Keratinocyte (primary cell): Measurements from ENCODE around the gene ZNF594. TPM values are rescaled to one million over a fixed set of nuclear protein-coding genes. Genes with fewer than 3 reads are reported as not detected.

Experiments
- DNase-seq: peaks from one replicate; pipeline ENCODE4 v3.0.0-alpha.2; 2011; ENCODE audit warnings: low read depth, missing footprints, low spot score
- FAIRE-seq: peaks from 2 replicates; lab custom pipeline; 2011; peaks lifted over from hg19 to GRCh38; lab: Jason Lieb, UNC
- H2AFZ ChIP-seq: 2 replicates; pipeline ENCODE4 v1.6.0; 2012; ENCODE audit warnings: low read length, control low read depth, inconsistent platforms; ENCODE audit not compliant: control insufficient read depth
- H3K27ac ChIP-seq: 2 replicates; pipeline ENCODE4 v1.5.1; 2011; ENCODE audit warnings: low read length; ENCODE audit not compliant: control insufficient read depth, insufficient read depth
- H3K27me3 ChIP-seq: 3 replicates; pipeline ENCODE4 v1.6.0; 2011; ENCODE audit warnings: low read length; ENCODE audit not compliant: control insufficient read depth, insufficient read depth; ENCODE audit errors: extremely low read depth
- H3K36me3 ChIP-seq, 2 experiments: 2 replicates in 1 of 2; 3 replicates in 1 of 2; pipeline ENCODE4 v1.5.1; 2011; ENCODE audit warnings: low read length in 2 of 2, mild to moderate bottlenecking in 1 of 2; ENCODE audit not compliant: control insufficient read depth in 2 of 2, insufficient read depth in 2 of 2; ENCODE audit errors: extremely low read depth in 1 of 2
- H3K4me1 ChIP-seq: 3 replicates; pipeline ENCODE4 v1.5.1; 2011; ENCODE audit warnings: low read length; ENCODE audit not compliant: control insufficient read depth, insufficient read depth; ENCODE audit errors: extremely low read depth
- H3K4me2 ChIP-seq: 3 replicates; pipeline ENCODE4 v1.6.0; 2011; ENCODE audit warnings: low read depth, low read length; ENCODE audit not compliant: control insufficient read depth, insufficient read depth; ENCODE audit errors: extremely low read depth
- H3K4me3 ChIP-seq, 3 experiments: fragments of 200-600 bp in 1 of 3; sonication (generic) in 1 of 3; 2 replicates in 2 of 3; 3 replicates in 1 of 3; pipeline ENCODE4 v1.5.1; 2011 to 2016; ENCODE audit warnings: low read length in 3 of 3, mild to moderate bottlenecking in 3 of 3, control low read depth in 2 of 3, inconsistent platforms in 1 of 3, low read depth in 1 of 3, mixed read lengths in 1 of 3, mixed run types in 1 of 3, moderate library complexity in 1 of 3; ENCODE audit not compliant: control insufficient read depth in 2 of 3, insufficient read depth in 2 of 3; ENCODE audit errors: extremely low read depth in 1 of 3
- H3K79me2 ChIP-seq: 2 replicates; pipeline ENCODE4 v1.6.0; 2012; ENCODE audit warnings: low read length; ENCODE audit not compliant: control insufficient read depth, insufficient read depth
- H3K9ac ChIP-seq: 3 replicates; pipeline ENCODE4 v1.6.0; 2011; ENCODE audit warnings: low read length; ENCODE audit not compliant: control insufficient read depth, insufficient read depth; ENCODE audit errors: extremely low read depth
- H3K9me1 ChIP-seq: 3 replicates; pipeline ENCODE4 v1.6.0; 2011; ENCODE audit warnings: low read length; ENCODE audit not compliant: control insufficient read depth, insufficient read depth; ENCODE audit errors: extremely low read depth
- H3K9me3 ChIP-seq: 2 replicates; pipeline ENCODE4 v1.5.1; 2012; ENCODE audit warnings: low read depth, low read length; ENCODE audit not compliant: control insufficient read depth
- H4K20me1 ChIP-seq: 3 replicates; pipeline ENCODE4 v1.6.0; 2011; ENCODE audit warnings: low read length; ENCODE audit not compliant: control insufficient read depth, insufficient read depth; ENCODE audit errors: extremely low read depth
- CTCF ChIP-seq, 3 experiments: IDR thresholded peaks in 1 of 3; conservative IDR thresholded peaks in 1 of 3; optimal IDR thresholded peaks in 1 of 3; 2 replicates in 2 of 3; 3 replicates in 1 of 3; pipeline versions ENCODE3 to v1.5.1; 2011; ENCODE audit warnings: low read length in 3 of 3, mild to moderate bottlenecking in 3 of 3, moderate library complexity in 2 of 3, control low read depth in 1 of 3, inconsistent platforms in 1 of 3; ENCODE audit not compliant: insufficient read depth in 2 of 3; ENCODE audit errors: extremely low read depth in 1 of 3
- EZH2 ChIP-seq: IDR thresholded peaks from one replicate; pipeline ENCODE4 v1.6.1; 2012; ENCODE audit warnings: inconsistent platforms, mild to moderate bottlenecking, low read length, moderate library complexity
- dilution Hi-C: fragments of 300-500 bp; cut with MboI; formaldehyde crosslinking; loops from one replicate; pipeline ENCODE4 v1.7.0; 2020; ENCODE audit warnings: low sequenced_read_pairs; ENCODE audit not compliant: extremely low pct_ligation_motif_present
- polyA plus RNA-seq, 5 experiments: library from polyadenylated mRNA; depleted of rRNA in 3 of 5; stranded (reverse) in 3 of 5; stranded (forward) in 1 of 5; unstranded in 1 of 5; fragments of >200 nt; gene quantifications; 1 replicate in 1 of 5; 2 replicates in 3 of 5; 3 replicates in 1 of 5; pipeline versions ENCODE4 v1.2.1 to v1.2.3, GENCODE V29; 2011 to 2012; ENCODE audit warnings: missing spikeins in 2 of 5, low read depth in 1 of 5, low replicate concordance in 1 of 5

Gene ZNF594
- polyA plus RNA-seq, 1 donor (not counting 4 experiments of a cell fraction or from before 2014, with no cell fraction given): 2.1 TPM

DNA sequence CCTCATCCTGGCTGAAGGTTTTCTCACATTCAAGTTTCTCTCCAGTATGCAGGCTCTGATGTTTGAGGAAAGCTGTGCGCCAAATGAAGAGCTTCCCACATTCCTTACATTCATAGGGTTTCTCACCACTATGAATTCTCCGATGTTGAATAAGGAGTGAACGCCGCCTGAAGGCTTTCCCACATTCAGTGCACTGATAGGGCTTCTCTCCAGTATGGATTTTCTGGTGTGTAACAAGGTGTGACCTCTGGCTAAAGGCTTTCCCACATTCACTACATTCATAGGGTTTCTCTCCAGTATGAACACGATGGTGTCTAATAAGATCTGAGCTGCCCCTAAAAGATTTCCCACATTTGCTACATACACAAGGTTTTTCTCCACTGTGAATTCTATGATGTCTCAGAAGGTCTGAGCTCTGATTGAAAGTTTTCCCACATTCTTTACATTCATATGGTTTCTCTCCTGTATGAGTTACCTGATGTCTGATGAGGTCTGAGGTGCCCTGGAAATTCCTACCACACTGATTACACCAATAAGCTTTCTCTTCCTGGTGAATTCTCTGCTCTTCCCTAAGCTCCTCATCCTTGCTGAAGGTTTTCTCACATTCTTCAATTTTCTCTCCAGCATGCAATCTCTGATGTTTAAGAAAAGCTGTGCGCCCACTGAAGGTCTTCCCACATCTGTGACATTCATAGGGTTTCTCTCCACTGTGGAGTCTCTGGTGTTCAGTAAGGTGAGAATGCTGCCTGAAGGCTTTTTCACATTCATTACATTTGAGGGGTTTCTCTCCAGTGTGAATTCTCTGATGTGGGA is 8.9 kb downstream of the ZNF594 start:
- H3K9me3 ChIP-seq: peaks cover 49% of the 10 kb centered on the region

DNA sequence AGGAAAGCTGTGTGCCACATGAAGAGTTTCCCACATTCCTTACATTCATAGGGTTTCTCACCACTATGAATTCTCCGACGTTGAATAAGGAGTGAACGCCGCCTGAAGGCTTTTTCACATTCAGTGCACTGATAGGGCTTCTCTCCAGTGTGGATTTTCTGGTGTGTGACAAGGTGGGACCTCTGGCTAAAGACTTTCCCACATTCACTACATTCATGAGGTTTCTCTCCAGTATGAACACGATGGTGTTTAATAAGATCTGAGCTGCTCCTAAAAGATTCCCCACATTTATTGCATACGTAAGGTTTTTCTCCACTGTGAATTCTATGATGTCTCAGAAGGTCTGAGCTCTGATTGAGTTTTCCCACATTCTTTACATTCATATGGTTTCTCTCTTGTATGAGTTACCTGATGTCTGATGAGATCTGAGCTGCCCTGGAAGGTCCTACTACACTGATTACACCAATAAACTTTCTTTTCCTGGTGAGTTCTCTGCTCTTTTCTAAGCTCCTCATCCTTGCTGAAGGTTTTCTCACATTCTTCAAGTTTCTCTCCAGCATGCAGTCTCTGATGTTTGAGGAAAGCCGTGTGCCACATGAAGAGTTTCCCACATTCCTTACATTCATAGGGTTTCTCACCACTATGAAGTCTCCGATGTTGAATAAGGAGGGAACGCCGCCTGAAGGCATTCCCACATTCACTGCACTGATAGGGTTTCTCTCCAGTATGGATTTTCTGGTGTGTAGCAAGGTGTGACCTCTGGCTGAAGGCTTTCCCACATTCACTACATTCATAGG is 10.0 kb downstream of the ZNF594 start:
- Histone ChIP-seq H3K27me3 (no peaks in the 10 kb centered on the region), H2AFZ (no peak overlapping the region), H3K4me3 (no peak overlapping the region), H3K27ac (no peak overlapping the region), H3K9me1 (no peaks in the 10 kb centered on the region), H3K36me3 (no peaks in the 10 kb centered on the region), H3K9ac (no peak overlapping the region), H3K4me2 (no peak overlapping the region), H3K4me1 (no peaks in the 10 kb centered on the region), H3K9me3 (peaks cover 49% of the 10 kb centered on the region), H4K20me1 (no peaks in the 10 kb centered on the region), H3K79me2 (no peaks in the 10 kb centered on the region)
- FAIRE-seq: no peak
- dilution Hi-C loops: no loop called here
- TF ChIP-seq EZH2 (no peak), CTCF (optimal IDR thresholded peaks at IDR 0.05 in 1 of 3, IDR thresholded peaks at IDR 0.05 in 1 of 3, conservative IDR thresholded peaks at IDR 0.05 in 1 of 3; ENCODE audit: extremely low read depth in 1 of 3, insufficient read depth in 2 of 3, low read length in 3 of 3) (no peak)
- DNase-seq: no peak

More for the DNA sequence above, 8.9 kb downstream of the ZNF594 start:
- no peak for TF ChIP-seq EZH2
- no peak for TF ChIP-seq CTCF (optimal IDR thresholded peaks at IDR 0.05 in 1 of 3, IDR thresholded peaks at IDR 0.05 in 1 of 3, conservative IDR thresholded peaks at IDR 0.05 in 1 of 3; ENCODE audit: extremely low read depth in 1 of 3, insufficient read depth in 2 of 3, low read length in 3 of 3)
- FAIRE-seq (peak; percentile 29), DNase-seq (no peak)
- no peaks in the 10 kb centered on the region for H3K9me1 ChIP-seq
- H4K20me1 ChIP-seq: no peaks in the 10 kb centered on the region
- no peaks in the 10 kb centered on the region for H3K79me2 ChIP-seq
- H3K27me3 ChIP-seq: no peaks in the 10 kb centered on the region
- no peaks in the 10 kb centered on the region for H3K4me1 ChIP-seq
- no peak overlapping the region for H3K27ac ChIP-seq
- H3K4me2 ChIP-seq: no peak overlapping the region
- dilution Hi-C loops: no loop called here
- H3K9ac ChIP-seq: no peak overlapping the region
- peaks cover 0 to 1% of the 10 kb centered on the region in 2 experiments for H3K36me3 ChIP-seq
- H3K4me3 ChIP-seq: no peak overlapping the region
- no peak overlapping the region for H2AFZ ChIP-seq
